NCI-H128 (cell line): ENCODE data around the gene DCST1.

Experiments used
- DNase-seq: peaks from one replicate; lab custom pipeline; 2025; ENCODE audit not compliant: unreplicated experiment; lab: John Stamatoyannopoulos, UW

Gene DCST1

GRCh38 chr1:155030899-155031298 is 2.7 kb upstream of the DCST1 start:
- DNase-seq = no peak

GRCh38 chr1:155032886-155033285 is 738 bp upstream of the DCST1 start:
- no peak for DNase-seq

- DNase-seq = no peak
Measured at GRCh38 chr1:155034318-155035208, 939 bp downstream of the DCST1 start.

- no peak for DNase-seq
Measured at GRCh38 chr1:155035936-155036335, 2.3 kb downstream of the DCST1 start.

GRCh38 chr1:155037043-155037442 is 3.4 kb downstream of the DCST1 start:
- DNase-seq = no peak

- no peak for DNase-seq
Measured at GRCh38 chr1:155037851-155038441, 4.3 kb downstream of the DCST1 start.

GRCh38 chr1:155038602-155039307 is 5.1 kb downstream of the DCST1 start:
- DNase-seq = no peak

GRCh38 chr1:155039308-155039669 is 5.7 kb downstream of the DCST1 start:
- DNase-seq = no peak

- no peak for DNase-seq
Measured at GRCh38 chr1:155040358-155041093, 6.9 kb downstream of the DCST1 start.

- no peak for DNase-seq
Measured at GRCh38 chr1:155042789-155043188, 9.2 kb downstream of the DCST1 start.

GRCh38 chr1:155043301-155043702 is 9.7 kb downstream of the DCST1 start:
- DNase-seq = no peak

- DNase-seq = no peak
Measured at GRCh38 chr1:155043793-155044192, 10.2 kb downstream of the DCST1 start.

- no peak for DNase-seq
Measured at GRCh38 chr1:155044365-155044764, 10.7 kb downstream of the DCST1 start.

- no peak for DNase-seq
Measured at GRCh38 chr1:155044812-155045657, 11.4 kb downstream of the DCST1 start.

GRCh38 chr1:155048449-155049334 is 15.1 kb downstream of the DCST1 start:
- no peak for DNase-seq

- no peak for DNase-seq
Measured at GRCh38 chr1:155049651-155050559, 16.3 kb downstream of the DCST1 start.

GRCh38 chr1:155050560-155051341 is 17.1 kb downstream of the DCST1 start, which contains the start of gene ADAM15:
ADAM15 (plus strand) TSS chr1:155051316; CDS start chr1:155051387, 71 bp downstream.
- peak; percentile 72 for DNase-seq
